A673 (cell line): ENCODE data around the gene EYS.

Experiments
- EZH2 ChIP-seq: fragments of 200-600 bp; sonication (generic); IDR thresholded peaks from 2 replicates; pipeline ENCODE4 v1.6.1; 2017; ENCODE audit warnings: borderline replicate concordance, low read depth, mild to moderate bottlenecking, mixed read lengths, antibody characterized with exemption, low read length; ENCODE audit not compliant: poor library complexity, severe bottlenecking
- TF ChIP-seq, protein P1 (sequence below): fragments of 300-800, 200-600 bp; sonication (generic); conservative IDR thresholded peaks from 2 replicates; pipeline ENCODE4 v1.5.1; 2017; ENCODE audit warnings: low read depth, mild to moderate bottlenecking, antibody characterized with exemption, low read length, moderate library complexity, mixed read lengths

DNA sequence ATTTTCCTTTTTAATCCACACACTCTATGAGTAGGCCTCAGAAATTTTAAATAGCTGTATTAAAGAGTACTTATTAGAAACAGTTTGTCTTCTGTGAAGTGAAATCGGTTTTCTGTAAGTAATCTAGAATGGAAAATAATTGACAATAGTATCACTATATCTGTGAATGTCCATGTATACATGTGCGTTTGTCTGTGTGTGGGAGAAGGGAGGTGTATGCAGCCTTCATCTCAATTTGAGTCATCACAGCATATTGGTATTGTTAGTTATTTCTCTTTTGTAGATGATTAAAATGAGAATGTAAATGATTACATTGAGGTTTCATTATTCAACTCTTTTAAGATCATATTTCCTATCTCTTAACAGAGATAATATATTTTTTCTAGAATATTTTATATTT is 206.0 kb downstream of the EYS start:
- TF ChIP-seq, protein P1, sequence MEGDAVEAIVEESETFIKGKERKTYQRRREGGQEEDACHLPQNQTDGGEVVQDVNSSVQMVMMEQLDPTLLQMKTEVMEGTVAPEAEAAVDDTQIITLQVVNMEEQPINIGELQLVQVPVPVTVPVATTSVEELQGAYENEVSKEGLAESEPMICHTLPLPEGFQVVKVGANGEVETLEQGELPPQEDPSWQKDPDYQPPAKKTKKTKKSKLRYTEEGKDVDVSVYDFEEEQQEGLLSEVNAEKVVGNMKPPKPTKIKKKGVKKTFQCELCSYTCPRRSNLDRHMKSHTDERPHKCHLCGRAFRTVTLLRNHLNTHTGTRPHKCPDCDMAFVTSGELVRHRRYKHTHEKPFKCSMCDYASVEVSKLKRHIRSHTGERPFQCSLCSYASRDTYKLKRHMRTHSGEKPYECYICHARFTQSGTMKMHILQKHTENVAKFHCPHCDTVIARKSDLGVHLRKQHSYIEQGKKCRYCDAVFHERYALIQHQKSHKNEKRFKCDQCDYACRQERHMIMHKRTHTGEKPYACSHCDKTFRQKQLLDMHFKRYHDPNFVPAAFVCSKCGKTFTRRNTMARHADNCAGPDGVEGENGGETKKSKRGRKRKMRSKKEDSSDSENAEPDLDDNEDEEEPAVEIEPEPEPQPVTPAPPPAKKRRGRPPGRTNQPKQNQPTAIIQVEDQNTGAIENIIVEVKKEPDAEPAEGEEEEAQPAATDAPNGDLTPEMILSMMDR: no peak
- no peak for TF ChIP-seq EZH2
